Upper lobe of left lung (tissue), 6 donors: ENCODE measurements around the gene FGF14. TPM values are rescaled to one million over a fixed set of nuclear protein-coding genes. Genes with fewer than 3 reads are reported as not detected.

Experiments used
- ATAC-seq, 2 donors: fragments of 200-7000 bp; cut with Tn5 transposase; one replicate each; pipeline ENCODE4 v1.9.1; 2022; ENCODE audit warnings: mild to moderate bottlenecking in 2 of 2, moderate library complexity in 2 of 2; ENCODE audit not compliant: low FRiP score in 2 of 2
- DNase-seq, 2 donors: peaks; one replicate each; pipeline ENCODE4 v3.0.0-alpha.2; 2019 to 2020
- H3K27ac ChIP-seq, 4 donors: fragments of 200-600 bp; sonication (generic); one replicate each; pipeline ENCODE4 v1.5.1; 2016 to 2019
- H3K27me3 ChIP-seq, 4 donors: fragments of 200-600 bp; sonication (generic); one replicate each; pipeline ENCODE4 v1.5.1; 2017 to 2019
- H3K36me3 ChIP-seq, 4 donors: fragments of 200-600 bp; sonication (generic); one replicate each; pipeline ENCODE4 v1.5.1; 2016 to 2019
- H3K4me1 ChIP-seq, 4 donors: fragments of 200-600 bp; sonication (generic); one replicate each; pipeline ENCODE4 v1.5.1; 2018 to 2019
- H3K4me3 ChIP-seq, 4 donors: fragments of 200-600 bp; sonication (generic); one replicate each; pipeline ENCODE4 v1.5.1; 2017 to 2019; ENCODE audit warnings: mild to moderate bottlenecking in 2 of 4, moderate library complexity in 1 of 4
- H3K9me3 ChIP-seq, 4 donors: fragments of 200-600 bp; sonication (generic); one replicate each; pipeline ENCODE4 v1.5.1; 2018 to 2019
- EP300 ChIP-seq, 4 donors: sonication (generic); formaldehyde crosslinking; IDR thresholded peaks; one replicate each; pipeline ENCODE4 v1.5.1; 2017; ENCODE audit warnings: antibody characterized with exemption in 4 of 4, control low read depth in 2 of 4
- POLR2A ChIP-seq, 4 donors: fragments of 450-650 bp; IDR thresholded peaks; one replicate each; pipeline ENCODE4 v1.5.1; 2016 to 2017; ENCODE audit warnings: antibody characterized with exemption in 4 of 4, mild to moderate bottlenecking in 2 of 4
- POLR2AphosphoS5 ChIP-seq, 2 donors: sonication (generic); formaldehyde crosslinking; IDR thresholded peaks; one replicate each; pipeline ENCODE4 v1.5.1; 2017; ENCODE audit warnings: antibody characterized with exemption in 2 of 2
- WGBS, 2 donors: methylation state at CpG; one replicate each; pipeline ENCODE4 v1.1.5; 2017 to 2018; 5-methylcytosine and 5-hydroxymethylcytosine counted together
- total RNA-seq, 6 donors: library from RNA; depleted of rRNA in 4 of 6; stranded (reverse); fragments of >200 nt in 4 of 6; gene quantifications; one replicate each; pipeline versions ENCODE4 v1.1.0 to v1.2.1, GENCODE V29; 2016 to 2021
- TF ChIP-seq, protein P1 (sequence below), 6 experiments: fragments of 450-650 bp in 4 of 6; fragments of 200-600 bp in 2 of 6; sonication (generic) in 2 of 6; IDR thresholded peaks; one replicate each; pipeline ENCODE4 v1.5.1; 2016 to 2019; ENCODE audit warnings: antibody characterized with exemption in 6 of 6
- donor health status: DM: no; HTN: no; CAD: no; lungs with moderate emphysema.
- donor health status: DM: no; HTN: yes; CAD: no; lungs with severe emphysema.

FGF14 gene
- total RNA-seq, 6 donors from 2014 or later, result 0.80 to 8.4 (median 4.1) TPM

- Histone ChIP-seq H3K4me3 (no peak overlapping the region), H3K36me3 (no peaks in the 10 kb centered on the region), H3K27ac (no peak overlapping the region), H3K9me3 (no peaks in the 10 kb centered on the region), H3K27me3 (no peaks in the 10 kb centered on the region), H3K4me1 (peaks cover 0 to 3% (median 0%) of the 10 kb centered on the region in 4 donors)
- TF ChIP-seq, protein P1, sequence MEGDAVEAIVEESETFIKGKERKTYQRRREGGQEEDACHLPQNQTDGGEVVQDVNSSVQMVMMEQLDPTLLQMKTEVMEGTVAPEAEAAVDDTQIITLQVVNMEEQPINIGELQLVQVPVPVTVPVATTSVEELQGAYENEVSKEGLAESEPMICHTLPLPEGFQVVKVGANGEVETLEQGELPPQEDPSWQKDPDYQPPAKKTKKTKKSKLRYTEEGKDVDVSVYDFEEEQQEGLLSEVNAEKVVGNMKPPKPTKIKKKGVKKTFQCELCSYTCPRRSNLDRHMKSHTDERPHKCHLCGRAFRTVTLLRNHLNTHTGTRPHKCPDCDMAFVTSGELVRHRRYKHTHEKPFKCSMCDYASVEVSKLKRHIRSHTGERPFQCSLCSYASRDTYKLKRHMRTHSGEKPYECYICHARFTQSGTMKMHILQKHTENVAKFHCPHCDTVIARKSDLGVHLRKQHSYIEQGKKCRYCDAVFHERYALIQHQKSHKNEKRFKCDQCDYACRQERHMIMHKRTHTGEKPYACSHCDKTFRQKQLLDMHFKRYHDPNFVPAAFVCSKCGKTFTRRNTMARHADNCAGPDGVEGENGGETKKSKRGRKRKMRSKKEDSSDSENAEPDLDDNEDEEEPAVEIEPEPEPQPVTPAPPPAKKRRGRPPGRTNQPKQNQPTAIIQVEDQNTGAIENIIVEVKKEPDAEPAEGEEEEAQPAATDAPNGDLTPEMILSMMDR (IDR thresholded peaks at IDR 0.05), result no peak
- TF ChIP-seq POLR2A (IDR thresholded peaks at IDR 0.05) (no peak), EP300 (IDR thresholded peaks at IDR 0.05) (no peak), POLR2AphosphoS5 (IDR thresholded peaks at IDR 0.05) (no peak)
- WGBS, 2 donors, result 64 to 72% methylated on average over 4 of the region's 4 CpGs
- ATAC-seq (peak in 1 of 2 donors; percentile 54), DNase-seq (peak in 1 of 2 donors; percentile 33)
Measured at GRCh38 chr13:102277286-102277685, 124.6 kb downstream of the FGF14 start.

- ATAC-seq (no peak), DNase-seq (no peak)
- H3K4me1 ChIP-seq, result peaks cover 0 to 3% (median 0%) of the 10 kb centered on the region in 4 donors
- 54% methylated on average over 1 of the region's 1 CpG for WGBS, 2 donors
- no peaks in the 10 kb centered on the region for H3K36me3 ChIP-seq
- H3K9me3 ChIP-seq, result no peaks in the 10 kb centered on the region
- H3K4me3 ChIP-seq, result no peak overlapping the region
- H3K27ac ChIP-seq, result no peak overlapping the region
- TF ChIP-seq EP300 (IDR thresholded peaks at IDR 0.05), result no peak
- H3K27me3 ChIP-seq, result no peaks in the 10 kb centered on the region
Measured at GRCh38 chr13:102276404-102276803, 125.4 kb downstream of the FGF14 start.

- Histone ChIP-seq H3K4me1 (peaks cover 0 to 3% (median 0%) of the 10 kb centered on the region in 4 donors), H3K36me3 (no peaks in the 10 kb centered on the region), H3K4me3 (no peak overlapping the region), H3K27ac (peak overlapping the region in 2 of 4 donors; percentile 5 to 23), H3K9me3 (no peaks in the 10 kb centered on the region), H3K27me3 (no peaks in the 10 kb centered on the region)
- DNase-seq, result no peak
- TF ChIP-seq, protein P1 (IDR thresholded peaks at IDR 0.05), result no peak
- TF ChIP-seq POLR2A (IDR thresholded peaks at IDR 0.05) (no peak), POLR2AphosphoS5 (IDR thresholded peaks at IDR 0.05) (no peak), EP300 (IDR thresholded peaks at IDR 0.05) (no peak)
- ATAC-seq, result peak in 1 of 2 donors; percentile 62
- WGBS, 2 donors, result 41 to 53% methylated on average over 3 of the region's 3 CpGs
Measured at GRCh38 chr13:102275969-102276368, 125.9 kb downstream of the FGF14 start.

DNA sequence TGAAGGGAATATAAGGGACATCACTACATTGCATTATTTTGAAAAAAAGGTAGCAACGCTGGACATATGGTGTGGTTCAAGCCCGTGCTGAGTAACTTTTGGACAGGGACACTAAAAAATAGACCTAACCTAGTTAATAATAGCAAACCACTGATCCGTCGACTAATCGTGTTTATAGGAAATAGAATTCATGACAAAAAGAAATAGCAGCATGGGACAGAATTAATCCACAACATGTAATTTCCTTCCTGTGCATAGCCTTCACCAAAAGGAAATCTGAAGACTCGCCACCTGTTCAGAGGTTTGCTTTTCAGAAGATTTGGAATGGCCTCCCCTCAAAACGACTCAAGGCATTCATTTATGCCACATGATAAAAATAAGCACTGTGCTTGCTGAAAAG, 128.7 kb downstream of the FGF14 start:
- H3K4me1 ChIP-seq, result peaks cover 0 to 3% (median 0%) of the 10 kb centered on the region in 4 donors
- DNase-seq (no peak), ATAC-seq (no peak)
- H3K27ac ChIP-seq, result no peak overlapping the region
- H3K9me3 ChIP-seq, result no peaks in the 10 kb centered on the region
- TF ChIP-seq POLR2AphosphoS5 (IDR thresholded peaks at IDR 0.05) (no peak), POLR2A (IDR thresholded peaks at IDR 0.05) (no peak), EP300 (IDR thresholded peaks at IDR 0.05) (no peak)
- TF ChIP-seq, protein P1 (IDR thresholded peaks at IDR 0.05), result no peak
- no peaks in the 10 kb centered on the region for H3K36me3 ChIP-seq
- 66 to 71% methylated on average over 7 of the region's 7 CpGs for WGBS, 2 donors
- no peaks in the 10 kb centered on the region for H3K27me3 ChIP-seq
- no peak overlapping the region for H3K4me3 ChIP-seq

GRCh38 chr13:102267191-102267590, 134.7 kb downstream of the FGF14 start:
- TF ChIP-seq EP300 (IDR thresholded peaks at IDR 0.05) (no peak), POLR2AphosphoS5 (IDR thresholded peaks at IDR 0.05) (no peak), POLR2A (IDR thresholded peaks at IDR 0.05) (no peak)
- TF ChIP-seq, protein P1 (IDR thresholded peaks at IDR 0.05), result no peak
- Histone ChIP-seq H3K36me3 (no peaks in the 10 kb centered on the region), H3K27ac (no peak overlapping the region), H3K4me1 (no peaks in the 10 kb centered on the region), H3K4me3 (no peak overlapping the region), H3K27me3 (no peaks in the 10 kb centered on the region), H3K9me3 (no peaks in the 10 kb centered on the region)
- DNase-seq (no peak), ATAC-seq (no peak)
- 86 to 94% methylated on average over 1 of the region's 1 CpG for WGBS, 2 donors
